NCI-H2107 (cell line): ENCODE data around the gene RPL35A.
A peak's percentile ranks its signal among the peaks of the same experiment; 100 is the strongest.
"Not testable (repeated sequence)": the region's sequence is repeated elsewhere in the genome, so short reads cannot be mapped to it uniquely, and the experiment has no call there.

Source experiments
- DNase-seq: peaks from one replicate; lab custom pipeline; 2025; lab: John Stamatoyannopoulos, UW

RPL35A gene

DNA sequence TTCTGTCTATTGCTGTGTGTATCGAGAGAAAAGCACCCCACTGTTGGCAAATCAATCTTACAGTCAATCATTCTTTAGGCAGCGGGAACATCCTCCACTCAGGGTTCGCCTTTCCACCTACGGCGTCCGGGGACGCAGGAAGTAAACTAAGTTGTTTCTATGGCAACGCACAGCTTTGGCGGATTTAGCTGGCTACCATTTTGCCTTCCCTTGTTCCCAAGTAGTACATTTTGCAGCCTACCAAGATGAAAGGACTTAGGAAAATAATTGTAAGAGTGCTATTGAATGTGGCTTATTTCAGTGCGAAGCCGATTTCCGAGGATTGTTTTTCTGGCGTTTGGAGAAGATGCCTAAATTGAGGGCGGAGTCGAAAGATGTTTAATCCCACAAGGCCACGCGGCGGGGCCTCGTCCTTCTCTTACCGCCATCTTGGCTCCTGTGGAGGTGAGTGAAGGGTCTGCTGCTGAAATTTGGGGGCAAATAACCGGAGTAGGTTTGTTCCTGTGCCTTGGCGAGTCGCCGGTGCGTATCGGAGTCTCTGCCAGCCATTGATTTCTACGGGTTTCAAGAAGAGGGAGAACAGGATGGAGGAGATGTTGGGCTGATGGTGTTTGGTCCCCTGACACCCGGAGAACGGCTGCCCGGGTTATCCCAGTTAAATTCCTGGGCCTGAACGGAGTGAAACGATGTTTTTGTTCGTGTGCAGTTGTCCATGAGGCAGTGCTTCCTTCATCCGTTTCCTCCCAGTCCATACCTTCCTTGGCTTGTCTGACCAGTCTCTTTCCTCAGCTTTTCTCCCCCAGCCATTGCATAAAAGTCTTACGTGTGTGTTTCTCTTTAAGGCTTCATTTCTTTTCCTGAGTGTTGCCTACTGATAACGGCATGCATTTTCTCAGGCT, at the start of gene RPL35A:
RPL35A (plus strand) TSS at position 413 of the 899 bp plus-strand sequence. CDS start 778 bp downstream, outside the sequence.
- DNase-seq: peak; percentile 100

DNA sequence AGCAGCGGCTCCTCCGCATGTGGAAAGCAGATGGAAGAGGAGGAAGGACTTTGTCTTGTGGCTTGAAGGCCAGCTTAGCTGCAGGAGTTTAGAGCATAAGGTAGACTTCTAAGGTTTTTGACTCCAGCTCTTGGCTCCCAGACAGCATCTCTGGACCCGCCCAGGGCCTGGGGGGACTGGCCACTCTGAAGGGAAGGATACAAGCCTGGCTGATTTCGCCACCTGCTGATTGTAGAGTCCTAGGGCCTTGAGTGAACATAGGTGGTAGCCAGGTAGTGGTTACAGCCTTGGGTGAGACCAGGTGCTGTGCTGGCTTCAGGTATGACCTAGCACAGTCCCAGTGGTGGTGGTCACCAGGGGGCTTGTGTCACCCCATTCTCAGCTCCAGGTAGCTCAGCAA, 48.4 kb upstream of the RPL35A start:
- DNase-seq: no peak

DNA sequence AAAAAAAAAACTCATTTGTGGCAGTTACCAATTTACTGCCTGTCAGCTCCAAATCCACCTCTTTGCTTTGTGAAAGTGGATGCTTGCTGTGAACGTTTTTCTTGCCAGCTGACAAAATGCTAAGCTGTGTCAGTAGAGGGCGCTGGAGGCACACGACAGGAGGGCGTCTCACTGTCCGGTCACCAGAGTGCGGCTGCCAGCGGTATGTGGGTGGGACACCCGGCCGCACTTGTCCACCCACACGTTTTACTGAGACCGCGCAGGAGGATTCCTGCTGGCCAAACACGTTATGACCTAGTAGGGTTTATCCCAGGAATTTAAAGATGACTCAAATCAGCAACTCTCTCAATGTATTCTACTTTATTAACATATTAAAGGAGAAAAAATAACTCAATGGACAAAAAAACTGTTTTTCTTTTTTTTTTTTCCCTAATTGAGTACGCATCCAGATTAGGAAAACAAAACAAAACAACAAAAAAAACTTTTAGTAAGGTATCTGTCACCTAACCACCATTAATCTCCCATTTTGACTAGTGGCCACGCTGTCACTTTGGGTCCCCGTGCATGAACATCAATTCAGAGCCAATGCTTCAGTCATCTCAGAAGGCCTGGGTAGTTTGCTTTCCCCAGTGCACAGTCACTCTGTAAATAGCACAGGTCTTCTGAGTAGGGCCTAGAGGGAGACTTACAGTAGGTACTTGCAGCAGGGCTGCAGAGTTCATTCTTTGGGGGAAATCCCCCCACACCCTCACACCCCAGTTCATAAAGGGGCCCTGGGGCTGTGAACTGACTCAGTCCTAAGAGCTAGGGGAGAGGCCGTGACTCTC, 43.8 kb upstream of the RPL35A start:
- peak; percentile 96 for DNase-seq

DNA sequence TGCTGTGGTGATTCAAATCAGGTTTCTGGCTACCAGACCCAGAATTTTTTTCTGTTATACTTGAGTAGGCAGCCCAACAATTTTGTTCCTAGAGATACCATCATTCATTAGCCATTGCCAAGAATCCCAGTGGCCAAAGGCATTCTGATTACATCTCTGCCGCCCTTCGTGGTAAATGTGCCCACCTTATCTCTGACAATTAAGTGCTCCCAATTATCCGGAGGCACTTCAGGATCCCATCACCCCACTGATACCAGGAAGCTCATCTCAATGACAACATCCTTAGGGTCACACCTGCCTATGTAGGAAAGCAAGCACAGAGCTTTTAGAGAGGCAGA, 43.2 kb upstream of the RPL35A start:
- DNase-seq: no peak

DNA sequence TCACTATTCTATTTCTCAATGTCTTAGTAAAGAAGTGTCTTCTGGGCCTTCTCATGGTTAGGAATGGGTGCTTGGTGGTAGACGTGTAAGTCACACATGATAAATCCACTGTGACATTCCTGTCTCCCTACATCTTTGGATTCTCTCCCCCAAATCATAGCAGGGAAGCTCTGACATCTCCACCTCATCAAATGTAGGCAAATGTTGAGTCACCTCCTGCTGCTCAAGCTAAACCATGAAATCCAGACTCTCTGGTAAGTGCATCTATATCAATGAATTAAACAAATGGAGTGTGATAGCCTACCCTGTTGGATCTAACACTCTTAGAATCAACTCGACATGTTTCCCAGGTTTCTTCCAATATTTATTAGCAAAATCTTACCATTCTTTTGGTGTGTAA, 42.8 kb upstream of the RPL35A start:
- no peak for DNase-seq

DNA sequence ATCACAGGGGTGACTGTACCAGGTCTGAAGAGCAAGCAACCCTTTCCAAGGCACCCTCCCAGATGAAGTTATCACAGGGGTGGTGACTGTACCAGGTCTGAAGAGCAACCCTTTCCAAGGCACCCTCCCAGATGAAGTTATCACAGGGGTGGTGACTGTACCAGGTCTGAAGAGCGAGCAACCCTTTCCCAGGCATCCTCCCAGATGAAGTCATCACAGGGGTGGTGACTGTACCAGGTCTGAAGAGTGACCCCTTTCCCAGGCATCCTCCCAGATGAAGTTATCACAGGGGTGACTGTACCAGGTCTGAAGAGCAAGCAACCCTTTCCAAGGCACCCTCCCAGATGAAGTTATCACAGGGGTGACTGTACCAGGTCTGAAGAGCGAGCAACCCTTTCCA, 41.4 kb upstream of the RPL35A start:
- not testable (repeated sequence) for DNase-seq

DNA sequence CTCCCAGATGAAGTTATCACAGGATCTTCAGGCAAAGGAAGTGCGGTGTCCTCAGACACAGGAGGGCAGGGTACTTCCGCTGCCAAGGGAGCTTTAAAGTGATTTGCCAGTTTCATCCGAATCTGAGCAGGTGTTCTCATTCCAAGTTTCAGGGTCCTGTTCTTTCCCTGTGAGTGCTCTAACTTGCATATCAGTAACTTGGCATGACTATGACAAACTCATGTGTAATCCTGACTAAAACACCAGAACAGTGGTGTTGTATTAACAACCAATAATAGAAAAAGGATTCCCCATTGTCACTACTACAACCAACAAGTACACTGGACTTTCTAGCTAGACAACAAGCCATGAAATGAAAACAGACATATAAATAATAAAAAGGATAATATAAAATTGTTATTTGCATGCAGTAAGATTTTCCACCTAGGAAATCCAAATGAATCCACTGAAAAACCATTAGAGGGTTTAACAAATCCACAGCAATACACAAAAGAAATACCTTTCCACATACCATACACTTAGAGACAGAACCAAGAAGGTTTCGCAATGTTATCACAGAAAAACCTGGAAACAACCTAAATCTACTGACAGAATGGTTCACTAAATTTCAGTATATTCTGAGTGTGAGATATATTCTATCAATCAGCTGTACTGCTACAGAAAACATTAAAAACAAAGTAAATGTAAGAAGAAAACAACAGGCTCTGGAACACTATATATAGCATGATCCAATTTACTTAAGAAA, 40.9 kb upstream of the RPL35A start:
- no peak for DNase-seq

DNA sequence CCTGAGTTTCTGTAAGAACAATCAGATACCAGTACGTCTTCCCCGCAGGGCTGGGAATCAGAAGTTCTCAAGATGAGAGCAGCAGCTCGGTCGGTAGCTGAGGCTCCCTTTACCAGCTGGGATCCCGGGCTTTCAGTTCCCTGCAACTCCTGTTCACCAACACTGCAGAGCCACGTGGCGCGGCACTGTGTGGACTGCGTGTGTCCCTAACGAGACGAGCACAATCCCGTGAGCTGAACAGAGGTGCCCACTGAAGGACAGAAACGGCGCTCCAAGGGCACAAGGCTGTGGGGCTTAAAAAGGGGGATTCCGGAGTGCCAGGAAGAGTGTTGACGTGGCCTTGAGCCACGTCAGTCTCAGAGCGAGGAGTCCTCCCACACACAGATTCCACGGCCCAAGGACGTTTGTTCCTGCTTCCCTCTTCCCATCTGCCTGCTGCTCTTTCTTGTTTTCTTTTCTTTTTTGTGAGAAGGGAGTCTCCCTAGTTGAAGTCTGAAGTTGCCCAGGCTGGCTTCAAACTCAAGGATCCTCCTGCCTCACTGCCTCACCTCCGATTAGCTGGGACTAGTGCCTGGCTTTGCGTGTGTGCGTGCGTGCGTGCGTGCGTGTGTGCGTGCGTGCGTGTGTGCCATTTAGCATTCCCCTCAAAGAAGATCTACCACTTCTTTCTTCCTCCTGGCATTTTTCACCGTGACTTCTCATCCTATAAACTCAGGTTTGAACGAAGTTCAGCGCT, 37.1 kb upstream of the RPL35A start:
- DNase-seq: no peak

DNA sequence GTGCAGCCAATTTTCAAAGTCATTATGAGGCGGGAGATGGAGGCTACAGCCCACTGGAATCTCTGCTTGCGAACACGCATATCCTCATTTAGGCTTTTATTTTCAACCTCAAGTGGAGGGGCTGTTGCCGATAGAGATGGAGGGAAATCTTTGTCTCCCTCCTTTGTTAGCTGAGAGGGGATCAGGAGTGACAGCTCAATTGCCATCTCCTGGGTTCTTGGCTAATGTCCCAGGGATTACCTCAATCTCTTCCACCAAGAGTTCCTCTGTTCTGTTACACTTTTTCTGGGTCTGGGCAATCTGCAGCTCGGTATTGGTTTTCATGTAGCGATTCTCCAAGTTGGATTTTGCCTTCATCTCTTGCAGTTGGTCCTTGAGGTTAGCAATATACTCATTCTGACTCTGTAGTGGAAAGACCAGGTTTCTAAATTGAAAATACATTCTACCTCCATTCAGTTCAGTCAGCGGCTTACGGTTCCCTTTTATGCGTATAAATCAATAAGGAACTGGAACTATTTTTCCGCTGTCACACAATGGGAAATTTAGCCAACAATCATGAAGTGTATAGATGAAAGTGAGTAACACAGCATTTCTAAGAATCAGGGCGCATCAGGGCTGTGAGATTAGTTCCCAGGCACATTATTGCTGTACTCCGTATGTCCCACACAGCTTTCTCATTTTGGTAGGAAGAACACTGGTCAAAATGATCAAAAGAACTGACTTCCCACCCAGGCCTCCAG, 36.2 kb upstream of the RPL35A start:
- no peak for DNase-seq

DNA sequence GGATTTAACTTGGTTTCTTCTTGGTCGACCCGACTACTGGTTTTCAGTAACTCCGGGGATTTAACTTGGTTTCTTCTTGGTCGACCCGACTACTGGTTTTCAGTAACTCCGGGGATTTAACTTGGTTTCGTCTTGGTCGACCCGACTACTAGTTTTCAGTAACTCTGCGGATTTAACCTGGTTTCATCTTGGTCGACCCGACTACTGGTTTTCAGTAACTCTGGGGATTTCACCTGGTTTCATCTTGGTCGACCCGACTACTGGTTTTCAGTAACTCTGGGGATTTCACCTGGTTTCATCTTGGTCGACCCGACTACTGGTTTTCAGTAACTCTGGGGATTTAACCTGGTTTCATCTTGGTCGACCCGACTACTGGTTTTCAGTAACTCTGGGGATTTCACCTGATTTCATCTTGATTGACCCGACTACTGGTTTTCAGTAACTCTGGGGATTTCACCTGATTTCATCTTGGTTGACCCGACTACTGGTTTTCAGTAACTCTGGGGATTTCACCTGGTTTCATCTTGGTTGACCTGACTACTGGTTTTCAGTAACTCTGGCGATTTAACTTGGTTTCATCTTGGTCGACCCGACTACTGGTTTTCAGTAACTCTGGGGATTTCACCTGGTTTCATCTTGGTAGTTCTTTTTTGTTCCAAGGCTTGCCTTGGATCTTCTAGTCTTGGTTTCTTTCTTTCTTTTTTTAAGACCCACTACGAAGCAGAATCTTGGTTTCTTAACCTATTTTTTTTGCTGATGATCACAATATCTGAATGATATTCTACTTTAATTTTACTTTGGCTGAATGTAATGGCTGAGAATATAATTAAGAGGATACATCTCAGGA, 28.3 kb upstream of the RPL35A start:
- not testable (repeated sequence) for DNase-seq

DNA sequence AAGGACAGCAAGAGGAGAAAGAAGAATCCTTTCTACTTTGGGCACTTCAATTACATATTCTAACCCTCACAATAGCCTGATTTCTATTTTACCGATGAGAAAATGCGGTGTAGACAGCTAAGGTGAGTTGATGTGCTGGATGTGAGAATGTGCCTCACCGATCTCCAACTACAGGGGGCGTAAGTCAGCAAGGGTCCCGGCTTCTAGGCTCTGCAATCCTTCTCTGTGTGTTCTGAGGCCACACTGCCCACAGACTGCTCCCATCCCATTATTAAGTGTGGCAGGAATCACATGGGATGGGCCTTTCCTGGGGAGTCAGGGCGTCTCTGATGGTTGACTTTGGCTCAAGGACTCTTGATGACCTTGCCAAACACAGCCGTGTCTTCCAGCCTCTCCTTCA, 23.6 kb upstream of the RPL35A start:
- DNase-seq: no peak

DNA sequence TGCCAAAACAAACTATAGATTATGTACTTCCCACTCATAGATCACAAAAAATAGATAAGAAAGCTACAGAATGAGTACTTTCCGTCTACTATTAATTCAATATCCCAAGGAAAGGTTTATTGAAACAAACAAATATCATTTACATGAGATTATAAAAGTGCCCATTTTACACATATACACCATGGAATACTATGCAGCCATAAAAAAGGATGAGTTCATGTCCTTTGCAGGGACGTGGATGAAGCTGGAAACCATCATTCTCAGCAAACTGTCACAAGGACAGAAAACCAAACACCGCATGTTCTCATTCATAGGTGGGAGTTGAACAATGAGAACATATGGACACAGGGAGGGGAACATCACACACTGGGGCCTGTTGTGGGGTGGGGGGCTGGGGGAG, 22.4 kb upstream of the RPL35A start:
- DNase-seq: not testable (repeated sequence)

DNA sequence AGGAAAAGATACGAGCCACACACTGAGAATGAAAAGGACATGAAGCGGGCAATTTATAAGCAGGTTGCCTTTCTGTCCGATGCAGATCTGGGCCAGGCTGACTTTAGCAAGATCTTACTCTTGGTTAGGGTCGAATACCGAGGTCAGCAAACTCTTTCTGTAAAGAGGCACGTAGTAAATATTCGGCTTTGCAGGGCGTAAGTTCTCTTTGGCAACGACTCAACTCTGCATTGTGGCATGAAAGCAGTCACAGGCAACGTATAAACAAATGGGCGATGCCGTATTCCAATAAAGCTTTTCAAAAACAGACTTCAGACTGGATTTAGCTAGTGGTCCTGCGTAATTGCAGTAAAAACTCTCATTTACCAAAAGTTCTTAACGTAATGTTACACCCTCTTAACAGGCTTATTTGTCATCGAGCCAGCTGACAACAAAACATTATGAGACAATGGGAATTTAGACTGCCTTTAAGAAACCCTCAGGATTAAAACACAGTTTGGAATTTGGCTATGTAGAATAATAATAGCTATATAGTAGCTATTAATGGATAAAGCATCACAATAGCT, 13.1 kb upstream of the RPL35A start:
- peak; percentile 45 for DNase-seq

DNA sequence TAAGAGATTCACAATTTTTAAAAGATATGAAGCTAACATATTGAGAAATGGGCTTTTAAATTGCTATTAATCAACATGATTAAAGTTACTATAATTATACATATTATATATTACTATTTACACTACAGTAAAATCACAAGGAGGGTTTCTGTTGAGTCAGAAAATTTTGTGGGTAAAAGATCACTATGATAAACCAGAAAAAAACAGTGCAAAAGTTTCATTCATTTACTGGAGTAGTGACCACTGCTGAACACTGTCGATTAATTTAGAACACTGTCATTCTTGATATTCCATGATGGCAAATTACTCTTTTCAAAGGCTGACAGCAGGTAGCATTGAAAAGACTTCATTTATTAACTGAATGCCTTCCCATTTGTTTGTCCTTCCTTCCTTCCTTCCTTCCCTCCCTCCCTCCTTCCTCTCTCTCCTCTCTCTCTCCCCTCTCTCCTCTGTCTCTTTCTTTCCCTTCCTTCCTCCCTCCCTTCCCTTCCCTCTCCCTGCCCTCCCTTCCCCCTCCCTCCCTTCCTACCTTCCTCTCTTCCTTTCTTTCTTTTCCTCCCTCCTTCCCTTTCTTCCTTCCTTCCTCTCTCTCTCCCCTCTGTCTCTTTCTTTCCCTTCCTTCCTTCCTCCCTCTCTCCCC, 9.1 kb upstream of the RPL35A start:
- no peak for DNase-seq

DNA sequence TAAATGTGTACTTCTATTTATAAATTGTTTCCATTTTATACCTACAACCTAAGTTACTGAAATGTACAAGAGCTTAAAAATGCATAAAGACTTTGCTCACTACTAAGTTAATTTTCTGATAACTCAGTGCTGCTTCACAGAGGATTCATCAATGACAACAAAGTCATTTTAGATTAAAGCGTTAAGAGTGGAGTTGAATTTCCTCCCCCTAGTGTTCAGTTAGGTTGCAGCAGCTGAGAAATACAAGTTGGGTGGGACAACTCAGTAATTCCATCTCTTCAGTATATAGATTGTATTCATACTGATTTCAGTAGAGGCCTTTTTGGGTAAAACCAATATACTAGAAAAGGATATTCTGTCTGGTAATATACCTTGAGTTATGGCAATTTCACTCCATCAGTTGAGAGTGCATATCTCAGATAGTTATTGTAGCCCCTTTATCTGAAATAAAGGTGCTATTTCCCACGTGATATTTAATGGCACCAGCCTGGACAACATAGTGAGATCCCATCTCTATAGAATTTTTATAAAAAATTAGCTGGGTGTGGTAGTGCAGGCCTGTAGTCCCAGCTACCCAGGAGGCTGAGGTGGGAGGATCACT, 6.9 kb upstream of the RPL35A start:
- DNase-seq: peak; percentile 73

DNA sequence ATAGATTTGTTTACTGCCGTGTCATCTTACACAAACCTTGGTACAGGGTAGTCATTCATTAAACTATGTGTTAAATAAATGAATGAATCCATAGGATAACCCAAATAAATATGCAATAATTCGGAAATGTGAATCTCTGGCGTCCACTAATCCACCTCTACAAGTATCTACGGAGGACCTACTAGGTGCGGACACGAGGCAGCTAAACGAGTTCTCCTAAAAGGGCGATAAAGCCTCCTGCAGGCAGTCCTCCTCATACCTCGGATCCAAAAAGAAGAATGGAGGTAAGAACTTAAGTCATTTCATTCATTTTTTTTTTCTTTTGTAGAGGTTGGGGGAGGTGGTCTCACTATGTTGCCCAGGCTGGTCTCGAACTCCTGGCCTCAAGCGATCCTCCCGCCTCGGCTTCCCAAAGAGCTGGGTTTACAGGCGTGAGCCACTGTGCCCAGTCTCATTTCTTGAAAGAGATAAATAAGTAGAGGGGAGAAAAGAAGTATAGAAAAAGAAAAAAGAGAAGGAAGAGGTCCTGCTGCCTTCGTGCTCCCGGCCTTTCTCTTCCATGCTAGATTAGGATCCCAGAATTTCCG, 706 bp upstream of the RPL35A start:
- DNase-seq: no peak

DNA sequence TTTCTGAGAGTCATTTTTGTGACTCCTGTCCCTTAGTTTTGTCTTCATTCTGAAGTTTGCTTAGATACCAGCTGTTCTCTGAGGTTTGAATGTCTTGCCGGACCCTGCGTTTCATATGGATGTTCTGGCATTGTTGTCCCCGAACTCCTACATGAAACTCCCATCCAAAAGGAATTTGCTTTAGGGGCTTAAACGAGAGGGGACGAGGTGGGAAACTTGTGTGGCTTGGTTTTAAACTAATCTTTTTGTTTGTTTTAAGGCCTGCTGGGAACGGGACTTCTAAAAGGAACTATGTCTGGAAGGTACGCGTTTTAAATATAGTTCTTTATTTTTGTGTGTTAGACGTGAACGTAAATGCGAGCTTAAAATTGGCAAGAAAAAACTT, 679 bp downstream of the RPL35A start:
- no peak for DNase-seq

DNA sequence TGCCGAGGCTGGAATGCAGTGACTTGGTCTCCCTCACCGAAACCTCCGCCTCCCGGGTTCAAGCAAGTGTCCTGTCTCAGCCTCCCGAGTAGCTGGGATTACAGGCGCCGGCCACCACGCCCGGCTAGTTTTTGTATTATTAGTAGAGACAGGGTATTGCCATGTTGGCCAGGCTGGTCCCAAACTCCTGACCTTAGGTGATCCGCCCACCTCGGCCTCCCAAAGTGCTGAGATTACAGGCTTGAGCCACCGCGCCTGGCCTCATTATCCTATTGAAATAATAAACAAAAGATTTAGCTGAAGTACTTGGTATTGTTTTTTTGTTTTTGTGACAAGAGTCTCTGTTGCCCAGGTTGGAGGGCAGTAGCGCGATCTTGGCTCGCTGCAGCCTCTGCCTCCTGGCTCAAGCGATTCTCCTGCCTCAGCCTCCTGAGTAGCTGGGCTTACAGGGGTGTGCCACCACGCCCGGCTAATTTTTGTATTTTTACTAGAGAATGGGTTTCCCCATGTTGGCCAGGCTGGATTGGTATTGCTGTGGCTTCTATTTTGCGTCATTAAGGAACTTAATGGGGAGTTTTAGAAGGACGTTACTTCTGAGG, 1.5 kb downstream of the RPL35A start:
- no peak for DNase-seq
